ENCODE measurements around the gene CFAP97D1. TPM values are rescaled to one million over a fixed set of nuclear protein-coding genes. Genes with fewer than 3 reads are reported as not detected.

The CFAP97D1 gene
- polyA plus RNA-seq, 1 donor (not counting 4 experiments of a cell fraction or from before 2014, with no cell fraction given): not detected

GRCh38 chr17:43784628-43785101 is 4.4 kb downstream of the CFAP97D1 start:
- Histone ChIP-seq H2AFZ (ENCODE audit: control insufficient read depth, low read length) (no peak overlapping the region), H3K27me3 (ENCODE audit: control insufficient read depth, extremely low read depth, insufficient read depth, low read length) (no peaks in the 10 kb centered on the region), H3K79me2 (ENCODE audit: control insufficient read depth, insufficient read depth, low read length) (no peaks in the 10 kb centered on the region), H3K4me1 (ENCODE audit: control insufficient read depth, extremely low read depth, insufficient read depth, low read length) (peaks cover 13% of the 10 kb centered on the region), H3K4me3 (ENCODE audit: control insufficient read depth in 2 of 3, extremely low read depth in 1 of 3, insufficient read depth in 2 of 3, low read depth in 1 of 3, low read length in 3 of 3) (no peak overlapping the region), H3K4me2 (ENCODE audit: control insufficient read depth, extremely low read depth, insufficient read depth, low read depth, low read length) (no peak overlapping the region), H4K20me1 (ENCODE audit: control insufficient read depth, extremely low read depth, insufficient read depth, low read length) (no peaks in the 10 kb centered on the region), H3K27ac (ENCODE audit: control insufficient read depth, insufficient read depth, low read length) (no peak overlapping the region), H3K9me3 (ENCODE audit: control insufficient read depth, low read depth, low read length) (no peaks in the 10 kb centered on the region), H3K9ac (ENCODE audit: control insufficient read depth, extremely low read depth, insufficient read depth, low read length) (no peak overlapping the region), H3K9me1 (ENCODE audit: control insufficient read depth, extremely low read depth, insufficient read depth, low read length) (no peaks in the 10 kb centered on the region), H3K36me3 (ENCODE audit: control insufficient read depth in 2 of 2, extremely low read depth in 1 of 2, insufficient read depth in 2 of 2, low read length in 2 of 2) (no peaks in the 10 kb centered on the region)
- dilution Hi-C loops (cut with MboI; ENCODE audit: extremely low pct_ligation_motif_present, low sequenced_read_pairs): no loop called here
- no peak for DNase-seq (ENCODE audit: low read depth, low spot score)
- no peak for FAIRE-seq
- TF ChIP-seq EZH2 (IDR thresholded peaks at IDR 0.05; ENCODE audit: low read length) (no peak), CTCF (optimal IDR thresholded peaks at IDR 0.05 in 1 of 3, IDR thresholded peaks at IDR 0.05 in 1 of 3, conservative IDR thresholded peaks at IDR 0.05 in 1 of 3; ENCODE audit: extremely low read depth in 1 of 3, insufficient read depth in 2 of 3, low read length in 3 of 3) (no peak)

DNA sequence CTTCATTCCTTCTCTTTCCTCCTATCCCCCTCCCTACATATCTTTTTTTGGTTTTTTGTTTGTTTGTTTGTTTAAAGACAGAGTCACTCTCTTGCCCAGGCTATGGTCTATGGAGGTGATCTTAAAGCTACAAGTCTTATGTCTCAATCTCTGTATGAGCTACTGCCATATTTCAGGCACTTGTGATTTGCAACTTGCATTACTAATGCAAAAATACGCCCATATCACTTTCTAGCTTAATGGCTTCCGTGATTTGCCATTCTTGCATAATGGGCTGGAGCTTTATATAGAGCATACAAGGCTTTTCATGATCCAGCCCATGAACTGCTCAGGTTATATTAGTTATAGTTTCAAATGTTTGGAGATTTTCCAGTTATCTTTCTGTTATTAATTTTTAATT is 7.5 kb downstream of the CFAP97D1 start:
- dilution Hi-C loops (cut with MboI; ENCODE audit: extremely low pct_ligation_motif_present, low sequenced_read_pairs): no loop called here
- no peak for FAIRE-seq

More for the DNA sequence above, 7.5 kb downstream of the CFAP97D1 start:
- Histone ChIP-seq H3K27me3 (ENCODE audit: control insufficient read depth, extremely low read depth, insufficient read depth, low read length) (no peaks in the 10 kb centered on the region), H3K36me3 (ENCODE audit: control insufficient read depth in 2 of 2, extremely low read depth in 1 of 2, insufficient read depth in 2 of 2, low read length in 2 of 2) (no peaks in the 10 kb centered on the region), H2AFZ (ENCODE audit: control insufficient read depth, low read length) (no peak overlapping the region), H4K20me1 (ENCODE audit: control insufficient read depth, extremely low read depth, insufficient read depth, low read length) (no peaks in the 10 kb centered on the region), H3K4me2 (ENCODE audit: control insufficient read depth, extremely low read depth, insufficient read depth, low read depth, low read length) (no peak overlapping the region), H3K9ac (ENCODE audit: control insufficient read depth, extremely low read depth, insufficient read depth, low read length) (no peak overlapping the region), H3K27ac (ENCODE audit: control insufficient read depth, insufficient read depth, low read length) (no peak overlapping the region), H3K79me2 (ENCODE audit: control insufficient read depth, insufficient read depth, low read length) (no peaks in the 10 kb centered on the region), H3K9me3 (ENCODE audit: control insufficient read depth, low read depth, low read length) (no peaks in the 10 kb centered on the region), H3K9me1 (ENCODE audit: control insufficient read depth, extremely low read depth, insufficient read depth, low read length) (no peaks in the 10 kb centered on the region), H3K4me3 (ENCODE audit: control insufficient read depth in 2 of 3, extremely low read depth in 1 of 3, insufficient read depth in 2 of 3, low read depth in 1 of 3, low read length in 3 of 3) (no peak overlapping the region), H3K4me1 (ENCODE audit: control insufficient read depth, extremely low read depth, insufficient read depth, low read length) (peaks cover 20% of the 10 kb centered on the region)
- no peak for DNase-seq (ENCODE audit: low read depth, low spot score)
- TF ChIP-seq EZH2 (IDR thresholded peaks at IDR 0.05; ENCODE audit: low read length): no peak
- TF ChIP-seq CTCF (optimal IDR thresholded peaks at IDR 0.05 in 1 of 3, IDR thresholded peaks at IDR 0.05 in 1 of 3, conservative IDR thresholded peaks at IDR 0.05 in 1 of 3; ENCODE audit: extremely low read depth in 1 of 3, insufficient read depth in 2 of 3, low read length in 3 of 3): no peak

Measured in keratinocyte (primary cell).